NK-92 (cell line): ENCODE measurements around the gene IRX2.

Experiments
- DNase-seq: peaks from one replicate; lab custom pipeline; 2025; ENCODE audit not compliant: unreplicated experiment; lab: John Stamatoyannopoulos, UW

Gene IRX2

DNA sequence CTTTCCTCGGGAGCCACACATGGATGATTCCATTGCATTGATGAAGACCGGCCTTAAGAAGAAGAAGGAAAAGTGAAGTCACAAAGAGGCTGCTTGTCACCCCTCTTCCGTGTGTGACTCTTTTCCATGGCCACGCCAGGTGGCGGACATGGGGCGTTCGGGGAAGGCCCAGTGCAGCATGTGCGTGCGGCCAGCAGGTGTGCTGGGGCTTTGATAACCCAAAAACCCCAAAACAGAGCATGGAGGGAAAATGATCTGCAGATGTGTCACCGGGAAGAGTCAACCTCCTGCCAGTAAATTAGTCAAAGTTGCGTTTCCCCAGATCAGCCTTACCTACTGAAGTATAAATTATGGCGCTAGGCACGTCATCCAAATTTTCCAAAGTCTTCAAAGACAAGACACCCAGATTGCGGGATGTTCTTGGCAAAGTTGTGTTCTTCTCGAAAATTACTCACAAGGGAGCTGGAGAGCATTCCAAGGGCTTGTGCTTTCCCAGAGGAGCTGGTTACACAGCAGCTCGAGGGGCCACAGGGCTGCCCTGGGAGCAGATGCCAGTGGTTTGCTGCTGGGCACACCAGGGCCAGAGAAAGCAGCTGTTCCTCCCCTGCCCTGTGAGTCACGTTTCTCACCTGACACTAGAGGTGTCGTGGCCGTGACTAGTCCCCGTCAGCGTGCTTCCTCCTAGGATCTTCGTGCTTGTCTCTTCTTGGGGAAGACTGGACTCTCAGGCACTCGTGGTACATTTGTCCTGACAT is 53.9 kb downstream of the IRX2 start:
- no peak for DNase-seq

- no peak for DNase-seq
Observed at GRCh38 chr5:2697041-2697440, 54.4 kb downstream of the IRX2 start.
